IgD-negative memory B cell (primary cell): Measurements from ENCODE around the gene RNF213. TPM values are rescaled to one million over a fixed set of nuclear protein-coding genes. Genes with fewer than 3 reads are reported as not detected.
"Not testable (repeated sequence)": the region's sequence is repeated elsewhere in the genome, so short reads cannot be mapped to it uniquely, and the experiment has no call there.

ENCODE experiments used
- H3K27ac Mint-ChIP-seq, 3 donors: one replicate each; pipeline ENCODE4 v1.8.0; 2020 to 2022; ENCODE audit warnings: mild to moderate bottlenecking in 3 of 3, mixed read lengths in 3 of 3, moderate library complexity in 1 of 3
- H3K27me3 Mint-ChIP-seq: one replicate; pipeline ENCODE4 v1.8.0; 2021; ENCODE audit warnings: mixed read lengths
- H3K36me3 Mint-ChIP-seq: one replicate; pipeline ENCODE4 v1.8.0; 2020; ENCODE audit warnings: mild to moderate bottlenecking, mixed read lengths
- H3K4me1 Mint-ChIP-seq, 3 donors: one replicate each; pipeline ENCODE4 v1.8.0; 2020 to 2022; ENCODE audit warnings: mixed read lengths in 3 of 3, mild to moderate bottlenecking in 1 of 3
- H3K4me3 Mint-ChIP-seq, 4 donors: one replicate each; pipeline ENCODE4 v1.8.0; 2020 to 2022; ENCODE audit warnings: mild to moderate bottlenecking in 4 of 4, mixed read lengths in 4 of 4, moderate library complexity in 3 of 4
- H3K9me3 Mint-ChIP-seq, 3 donors: one replicate each; pipeline ENCODE4 v1.8.0; 2020 to 2021; ENCODE audit warnings: mixed read lengths in 3 of 3, mild to moderate bottlenecking in 1 of 3
- polyA plus RNA-seq: library from polyadenylated mRNA; unstranded; fragments of 300-500 nt; fragmentation: Illumina TruSeq; gene quantifications from one replicate; pipeline ENCODE4 v1.2.3, GENCODE V29; 2021

The RNF213 gene
- polyA plus RNA-seq, 1 donor from 2014 or later: 26.2 TPM

GRCh38 chr17:80295559-80295958 is 34.9 kb downstream of the RNF213 start:
- Mint-ChIP-seq H3K4me1 (peaks cover 0 to 4% (median 1%) of the 10 kb centered on the region in 3 donors), H3K36me3 (peaks cover 14% of the 10 kb centered on the region), H3K27me3 (no peaks in the 10 kb centered on the region), H3K4me3 (no peak overlapping the region), H3K27ac (no peak overlapping the region), H3K9me3 (no peaks in the 10 kb centered on the region)

- Mint-ChIP-seq H3K27me3 (no peaks in the 10 kb centered on the region), H3K36me3 (peaks cover 19% of the 10 kb centered on the region), H3K4me1 (peaks cover 0 to 4% (median 1%) of the 10 kb centered on the region in 3 donors), H3K4me3 (no peak overlapping the region), H3K27ac (no peak overlapping the region), H3K9me3 (no peaks in the 10 kb centered on the region)
Observed at GRCh38 chr17:80296221-80296620, 35.6 kb downstream of the RNF213 start.

GRCh38 chr17:80297996-80298560 is 37.4 kb downstream of the RNF213 start:
- Mint-ChIP-seq H3K4me3 (no peak overlapping the region), H3K36me3 (peaks cover 29% of the 10 kb centered on the region), H3K9me3 (peaks cover 0 to 4% (median 3%) of the 10 kb centered on the region in 3 donors), H3K4me1 (peaks cover 0 to 4% (median 1%) of the 10 kb centered on the region in 3 donors), H3K27me3 (no peaks in the 10 kb centered on the region), H3K27ac (no peak overlapping the region)

GRCh38 chr17:80299350-80300100 is 38.9 kb downstream of the RNF213 start:
- H3K27me3 Mint-ChIP-seq, H3K4me1 Mint-ChIP-seq, H3K9me3 Mint-ChIP-seq, H3K27ac Mint-ChIP-seq, H3K4me3 Mint-ChIP-seq: not testable (repeated sequence)
- H3K36me3 Mint-ChIP-seq: peaks cover 35% of the 10 kb centered on the region

GRCh38 chr17:80300756-80301155 is 40.1 kb downstream of the RNF213 start:
- H3K36me3 Mint-ChIP-seq: peaks cover 38% of the 10 kb centered on the region
- not testable (repeated sequence) for H3K4me3 Mint-ChIP-seq, H3K27me3 Mint-ChIP-seq, H3K27ac Mint-ChIP-seq, H3K9me3 Mint-ChIP-seq, H3K4me1 Mint-ChIP-seq

- H3K4me3 Mint-ChIP-seq: peak overlapping the region in 1 of 4 donors; percentile 14
- H3K9me3 Mint-ChIP-seq: peaks cover 0 to 8% (median 5%) of the 10 kb centered on the region in 3 donors
- H3K36me3 Mint-ChIP-seq: peaks cover 39% of the 10 kb centered on the region
- peaks cover 0 to 1% (median 0%) of the 10 kb centered on the region in 3 donors for H3K4me1 Mint-ChIP-seq
- H3K27ac Mint-ChIP-seq: no peak overlapping the region
- no peaks in the 10 kb centered on the region for H3K27me3 Mint-ChIP-seq
Observed at GRCh38 chr17:80303824-80304223, 43.2 kb downstream of the RNF213 start.

GRCh38 chr17:80307994-80308691 is 47.5 kb downstream of the RNF213 start:
- H3K27ac Mint-ChIP-seq: no peak overlapping the region

GRCh38 chr17:80308692-80309517 is 48.3 kb downstream of the RNF213 start:
- H3K4me1 Mint-ChIP-seq: no peaks in the 10 kb centered on the region
- H3K27me3 Mint-ChIP-seq: no peaks in the 10 kb centered on the region
- no peak overlapping the region for H3K4me3 Mint-ChIP-seq
- no peak overlapping the region for H3K27ac Mint-ChIP-seq
- H3K9me3 Mint-ChIP-seq: peaks cover 0 to 4% (median 0%) of the 10 kb centered on the region in 3 donors
- H3K36me3 Mint-ChIP-seq: peaks cover 7% of the 10 kb centered on the region

More at GRCh38 chr17:80307994-80308691, 47.5 kb downstream of the RNF213 start:
- H3K4me1 Mint-ChIP-seq: no peaks in the 10 kb centered on the region
- H3K4me3 Mint-ChIP-seq: no peak overlapping the region
- H3K9me3 Mint-ChIP-seq: peaks cover 0 to 4% (median 2%) of the 10 kb centered on the region in 3 donors
- no peaks in the 10 kb centered on the region for H3K27me3 Mint-ChIP-seq
- H3K36me3 Mint-ChIP-seq: peaks cover 13% of the 10 kb centered on the region

- no peaks in the 10 kb centered on the region for H3K4me1 Mint-ChIP-seq
- H3K9me3 Mint-ChIP-seq: no peaks in the 10 kb centered on the region
- H3K4me3 Mint-ChIP-seq: no peak overlapping the region
- peaks cover 4% of the 10 kb centered on the region for H3K36me3 Mint-ChIP-seq
- H3K27me3 Mint-ChIP-seq: no peaks in the 10 kb centered on the region
- H3K27ac Mint-ChIP-seq: peak overlapping the region in 2 of 3 donors; percentile 31 to 78
Observed at GRCh38 chr17:80311216-80311827, 50.7 kb downstream of the RNF213 start.

GRCh38 chr17:80312621-80313135 is 52.0 kb downstream of the RNF213 start:
- peaks cover 4% of the 10 kb centered on the region for H3K36me3 Mint-ChIP-seq
- H3K27ac Mint-ChIP-seq: no peak overlapping the region
- H3K27me3 Mint-ChIP-seq: no peaks in the 10 kb centered on the region
- no peak overlapping the region for H3K4me3 Mint-ChIP-seq
- no peaks in the 10 kb centered on the region for H3K9me3 Mint-ChIP-seq
- H3K4me1 Mint-ChIP-seq: no peaks in the 10 kb centered on the region

GRCh38 chr17:80313160-80313829 is 52.6 kb downstream of the RNF213 start:
- peaks cover 4% of the 10 kb centered on the region for H3K36me3 Mint-ChIP-seq
- no peak overlapping the region for H3K27ac Mint-ChIP-seq
- peak overlapping the region in 1 of 4 donors; percentile 47 for H3K4me3 Mint-ChIP-seq
- H3K9me3 Mint-ChIP-seq: no peaks in the 10 kb centered on the region
- H3K27me3 Mint-ChIP-seq: no peaks in the 10 kb centered on the region
- H3K4me1 Mint-ChIP-seq: no peaks in the 10 kb centered on the region

- H3K4me3 Mint-ChIP-seq, H3K27me3 Mint-ChIP-seq, H3K9me3 Mint-ChIP-seq, H3K4me1 Mint-ChIP-seq, H3K36me3 Mint-ChIP-seq, H3K27ac Mint-ChIP-seq: not testable (repeated sequence)
Observed at GRCh38 chr17:80313946-80314345, 53.3 kb downstream of the RNF213 start.

- Mint-ChIP-seq H3K27ac (peak overlapping the region in 1 of 3 donors; percentile 39), H3K4me1 (no peaks in the 10 kb centered on the region), H3K4me3 (no peak overlapping the region), H3K9me3 (no peaks in the 10 kb centered on the region), H3K27me3 (no peaks in the 10 kb centered on the region), H3K36me3 (peaks cover 13% of the 10 kb centered on the region)
Observed at GRCh38 chr17:80315517-80316182, 55.0 kb downstream of the RNF213 start.
